Limb (tissue), 2 donors: ENCODE results near the gene ST6GAL1.
"Not testable (repeated sequence)": the region's sequence is repeated elsewhere in the genome, so short reads cannot be mapped to it uniquely, and the experiment has no call there.

Experiments
- DNase-seq, 2 donors: peaks; one replicate each; pipeline ENCODE4 v3.0.0-alpha.2; 2016; ENCODE audit errors: extremely low spot score in 2 of 2

The ST6GAL1 gene

GRCh38 chr3:187020376-187020775 lies 90.0 kb downstream of the ST6GAL1 start:
- no peak for DNase-seq

- DNase-seq, result no peak
Observed at GRCh38 chr3:187021748-187022402, 91.5 kb downstream of the ST6GAL1 start.

- no peak for DNase-seq
Observed at GRCh38 chr3:187022403-187023029, 92.2 kb downstream of the ST6GAL1 start.

- DNase-seq, result not testable (repeated sequence)
Observed at GRCh38 chr3:187023340-187023739, 93.0 kb downstream of the ST6GAL1 start.

- no peak for DNase-seq
Observed at GRCh38 chr3:187024536-187025226, 94.4 kb downstream of the ST6GAL1 start.

- no peak for DNase-seq
Observed at GRCh38 chr3:187025254-187025655, 94.9 kb downstream of the ST6GAL1 start.

GRCh38 chr3:187025656-187026316 lies 95.5 kb downstream of the ST6GAL1 start:
- no peak for DNase-seq

- DNase-seq, result no peak
Observed at GRCh38 chr3:187026317-187026670, 96.0 kb downstream of the ST6GAL1 start.

- no peak for DNase-seq
Observed at GRCh38 chr3:187027531-187028278, 97.4 kb downstream of the ST6GAL1 start.

GRCh38 chr3:187031934-187032333 lies 101.6 kb downstream of the ST6GAL1 start:
- no peak for DNase-seq

GRCh38 chr3:187036394-187036793 lies 106.1 kb downstream of the ST6GAL1 start:
- no peak for DNase-seq

- no peak for DNase-seq
Observed at GRCh38 chr3:187039100-187039722, 108.9 kb downstream of the ST6GAL1 start.

GRCh38 chr3:187039723-187040414 lies 109.5 kb downstream of the ST6GAL1 start:
- no peak for DNase-seq

- no peak for DNase-seq
Observed at GRCh38 chr3:187040516-187041361, 110.4 kb downstream of the ST6GAL1 start.

- no peak for DNase-seq
Observed at GRCh38 chr3:187041362-187042307, 111.3 kb downstream of the ST6GAL1 start.

- DNase-seq, result no peak
Observed at GRCh38 chr3:187042346-187042745, 112.0 kb downstream of the ST6GAL1 start.

GRCh38 chr3:187042874-187043458 lies 112.6 kb downstream of the ST6GAL1 start:
- no peak for DNase-seq

GRCh38 chr3:187044206-187044605 lies 113.9 kb downstream of the ST6GAL1 start:
- no peak for DNase-seq
